Peyer's patch (tissue), 4 donors: ENCODE data around the gene CDH4.

ENCODE experiments used
- CTCF ChIP-seq, 6 experiments: fragments of 450-650 bp in 4 of 6; fragments of 200-600 bp in 2 of 6; sonication (generic) in 1 of 6; IDR thresholded peaks; one replicate each; pipeline ENCODE4 v1.5.1; 2017 to 2019; ENCODE audit warnings: antibody characterized with exemption in 6 of 6, mild to moderate bottlenecking in 3 of 6, moderate library complexity in 1 of 6
- POLR2A ChIP-seq, 2 donors: fragments of 450-650 bp; IDR thresholded peaks; one replicate each; pipeline ENCODE4 v1.5.1; 2017; ENCODE audit warnings: antibody characterized with exemption in 2 of 2, mild to moderate bottlenecking in 2 of 2, moderate library complexity in 2 of 2

GRCh38 chr20:61860260-61860987 lies 608.4 kb downstream of the CDH4 start:
- TF ChIP-seq CTCF (IDR thresholded peaks at IDR 0.05): no peak
- no peak for TF ChIP-seq POLR2A (IDR thresholded peaks at IDR 0.05)
